Right hindlimb (tissue), 1 donor: ENCODE results near the gene IL22RA1.

Experiments used
- DNase-seq: peaks from one replicate; pipeline ENCODE4 v3.0.0-alpha.2; 2018

The IL22RA1 gene

DNA sequence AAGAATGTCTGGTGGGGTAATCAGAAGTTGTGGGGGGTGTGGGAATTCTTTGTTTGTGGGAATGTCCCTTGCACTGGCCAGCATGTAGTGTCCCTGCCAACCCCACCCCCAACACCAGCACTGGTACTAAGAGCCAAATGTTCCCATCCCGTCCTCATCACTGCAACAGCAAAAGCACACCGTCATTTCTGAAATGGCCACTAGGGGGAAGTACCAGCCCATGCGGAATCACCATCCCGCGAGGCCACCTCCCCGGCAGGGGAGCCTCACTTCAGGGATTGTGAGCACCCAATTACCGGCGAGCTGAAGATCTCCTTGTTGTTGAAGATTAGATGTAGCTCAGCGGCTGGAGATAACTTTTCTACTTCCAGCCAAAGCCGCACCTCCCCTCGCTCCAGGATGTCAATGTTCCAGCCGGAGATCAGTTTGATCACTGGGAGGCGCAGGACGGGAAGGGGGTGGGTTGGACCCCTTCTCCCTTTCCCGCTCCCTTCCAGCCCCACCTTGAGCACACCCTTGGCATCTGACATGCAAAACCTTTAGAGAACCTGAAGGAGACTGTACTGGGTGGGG, 72.0 kb downstream of the IL22RA1 start:
- peak; percentile 75 for DNase-seq

DNA sequence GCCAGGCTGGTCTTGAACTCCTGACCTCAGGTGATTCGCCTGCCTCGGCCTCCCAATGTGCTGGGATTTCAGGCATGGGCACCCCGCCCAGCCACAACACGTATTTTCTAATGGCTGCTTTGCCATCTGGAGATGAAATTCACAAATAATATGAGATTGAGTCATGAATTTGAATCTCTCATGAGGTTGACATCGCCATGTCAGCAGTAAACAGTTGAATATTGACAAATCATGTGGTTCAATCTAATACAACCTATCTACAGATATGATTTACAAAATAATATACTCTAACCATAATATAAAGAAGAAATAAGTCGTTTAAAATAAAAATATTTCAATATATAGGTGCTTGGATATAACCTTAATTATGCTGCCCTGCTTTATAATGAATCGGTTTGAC, 73.1 kb downstream of the IL22RA1 start:
- no peak for DNase-seq
